Fibroblast of villous mesenchyme (primary cell): ENCODE data around the gene KIAA0040. TPM values are rescaled to one million over a fixed set of nuclear protein-coding genes. Genes with fewer than 3 reads are reported as not detected.

Experiments used
- DNase-seq: peaks from one replicate; pipeline ENCODE4 v3.0.0-alpha.2; 2010; ENCODE audit warnings: low read depth
- H3K4me3 ChIP-seq: 2 replicates; pipeline ENCODE4 v1.5.1; 2011; ENCODE audit warnings: low read depth, mild to moderate bottlenecking, low read length
- CTCF ChIP-seq: IDR thresholded peaks from 2 replicates; pipeline ENCODE4 v1.5.1; 2012; ENCODE audit warnings: low read depth, mild to moderate bottlenecking, low read length; ENCODE audit not compliant: insufficient read depth
- total RNA-seq: library from RNA; depleted of rRNA; stranded (reverse); fragments of >200 nt; gene quantifications from 2 replicates; pipeline ENCODE4 v1.2.3, GENCODE V29; 2012

The KIAA0040 gene
- total RNA-seq, 1 donor, result under 0.01 TPM

- no peak overlapping the region for H3K4me3 ChIP-seq
- no peak for DNase-seq
- no peak for TF ChIP-seq CTCF
These were observed 10.3 kb downstream of the KIAA0040 start for GRCh38 chr1:175182201-175182746.

GRCh38 chr1:175179837-175180590 is 12.6 kb downstream of the KIAA0040 start:
- no peak for TF ChIP-seq CTCF
- no peak for DNase-seq
- no peak overlapping the region for H3K4me3 ChIP-seq

GRCh38 chr1:175178456-175178855 is 14.1 kb downstream of the KIAA0040 start:
- no peak overlapping the region for H3K4me3 ChIP-seq
- no peak for TF ChIP-seq CTCF
- DNase-seq, result no peak

- TF ChIP-seq CTCF, result no peak
- DNase-seq, result no peak
- H3K4me3 ChIP-seq, result no peak overlapping the region
These were observed 14.5 kb downstream of the KIAA0040 start for GRCh38 chr1:175178056-175178455.

- H3K4me3 ChIP-seq, result no peak overlapping the region
- DNase-seq, result no peak
- TF ChIP-seq CTCF, result no peak
These were observed 16.3 kb downstream of the KIAA0040 start for GRCh38 chr1:175176246-175176645.

GRCh38 chr1:175174309-175175102 is 18.1 kb downstream of the KIAA0040 start:
- no peak overlapping the region for H3K4me3 ChIP-seq
- no peak for TF ChIP-seq CTCF
- peak; percentile 38 for DNase-seq
